KG1 (cell line): ENCODE results near the gene TNRC18.
"Not testable (repeated sequence)": the region's sequence is repeated elsewhere in the genome, so short reads cannot be mapped to it uniquely, and the experiment has no call there.

Source experiments
- DNase-seq: peaks from one replicate; lab custom pipeline; 2025; lab: John Stamatoyannopoulos, UW

TNRC18 gene

DNA sequence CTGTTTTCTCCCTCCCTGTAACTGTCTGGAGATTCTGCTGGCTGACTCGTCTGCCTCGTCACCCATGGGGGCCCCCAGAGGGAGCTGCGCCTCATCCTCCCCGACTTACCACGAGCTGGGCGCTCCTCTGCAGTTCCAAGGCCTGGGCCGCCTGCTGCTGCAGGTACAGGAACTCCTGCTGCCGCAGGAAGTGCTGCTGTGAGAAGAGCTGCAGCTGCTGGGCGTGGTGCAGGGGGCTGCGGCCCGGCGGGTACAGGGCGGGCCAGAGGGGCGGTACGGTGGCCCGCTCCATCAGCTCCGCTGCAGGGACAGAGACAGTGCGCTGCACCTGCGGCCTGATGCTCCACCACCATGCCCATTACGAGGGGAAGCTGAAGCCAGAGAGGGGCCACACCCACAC, 47.7 kb downstream of the TNRC18 start:
- DNase-seq, result no peak

DNA sequence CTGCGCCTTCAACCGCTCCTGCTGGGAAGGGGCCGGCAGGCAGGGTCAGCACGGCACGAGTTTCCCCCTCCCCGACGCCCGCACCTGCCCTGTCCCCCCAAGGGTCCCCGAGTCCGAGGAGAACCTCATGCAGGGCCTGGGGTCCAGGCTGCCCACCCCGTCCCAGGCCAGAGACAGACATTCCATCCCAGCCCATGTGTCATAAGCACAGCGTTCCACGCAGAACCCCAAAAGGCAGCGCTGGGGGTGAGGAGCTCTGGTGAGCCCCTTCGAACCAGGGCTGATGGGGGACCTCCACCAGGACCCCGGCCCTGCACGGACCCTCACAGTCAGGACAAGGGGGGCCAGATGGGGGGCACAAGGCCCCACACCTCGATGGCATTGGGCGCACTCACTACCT, 49.2 kb downstream of the TNRC18 start:
- DNase-seq, result no peak

DNA sequence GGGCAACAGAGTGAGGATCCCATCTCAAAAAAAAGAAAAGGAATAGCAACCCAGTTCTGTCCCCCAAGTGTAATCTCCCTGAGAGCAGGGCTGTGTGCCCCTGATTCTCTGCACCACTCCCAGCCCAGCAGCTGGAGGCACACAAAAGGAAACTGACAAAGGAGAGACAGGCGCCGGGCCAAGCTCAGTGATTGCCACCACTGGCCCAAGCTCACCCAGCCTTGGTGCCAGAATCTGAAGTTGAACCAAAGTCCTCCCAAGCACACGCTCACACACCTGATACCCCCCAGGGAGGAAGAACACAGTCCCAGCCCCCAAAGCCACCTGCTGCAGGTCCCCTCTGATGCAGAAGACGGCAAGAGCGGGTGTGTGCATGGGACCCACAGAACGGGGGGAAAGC, 50.3 kb downstream of the TNRC18 start:
- DNase-seq, result no peak

DNA sequence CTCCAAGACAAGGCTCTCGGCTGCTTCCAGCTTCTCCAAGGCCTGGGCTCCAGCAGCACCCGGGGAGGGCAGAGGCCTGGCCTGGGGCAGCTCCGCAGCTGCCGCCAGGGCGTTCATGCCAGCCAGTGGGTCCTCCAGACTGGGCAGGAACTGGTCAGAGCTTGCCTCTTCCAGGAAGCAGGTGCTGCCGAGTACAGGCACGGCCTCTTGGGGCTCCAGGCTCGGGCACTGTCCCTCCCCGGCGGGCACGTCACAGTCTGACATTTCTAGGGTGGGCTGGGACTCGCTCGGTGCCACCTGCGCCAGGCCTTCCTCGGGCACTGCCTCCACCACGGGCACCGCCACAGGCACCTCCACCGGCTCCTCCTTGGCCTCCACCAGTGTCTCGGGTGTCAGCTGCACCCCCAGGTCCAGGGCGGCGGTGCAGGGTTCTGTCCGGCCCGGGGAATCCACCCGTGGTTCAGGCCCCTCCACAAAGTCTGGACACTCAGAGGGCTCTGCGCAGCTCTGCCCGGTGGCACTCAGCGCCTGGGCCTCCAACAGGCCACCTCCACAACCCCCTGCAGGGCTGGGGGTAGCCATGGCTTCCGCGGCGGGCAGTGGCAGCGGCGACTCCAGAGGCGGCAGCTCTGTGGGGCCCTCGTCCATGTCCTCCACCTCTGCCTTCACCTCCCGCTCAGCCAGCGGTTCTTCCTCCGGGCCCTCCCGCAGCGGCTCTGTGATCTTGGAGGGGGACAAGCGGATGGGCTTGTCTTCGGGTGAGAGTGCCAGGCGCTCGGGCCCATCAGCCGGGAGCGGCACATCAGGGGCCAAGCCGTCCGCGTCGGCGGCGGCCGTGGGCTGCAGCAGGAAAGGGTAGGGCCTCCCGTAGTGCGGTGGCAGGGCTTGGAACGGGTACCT, 52.9 kb downstream of the TNRC18 start:
- no peak for DNase-seq

DNA sequence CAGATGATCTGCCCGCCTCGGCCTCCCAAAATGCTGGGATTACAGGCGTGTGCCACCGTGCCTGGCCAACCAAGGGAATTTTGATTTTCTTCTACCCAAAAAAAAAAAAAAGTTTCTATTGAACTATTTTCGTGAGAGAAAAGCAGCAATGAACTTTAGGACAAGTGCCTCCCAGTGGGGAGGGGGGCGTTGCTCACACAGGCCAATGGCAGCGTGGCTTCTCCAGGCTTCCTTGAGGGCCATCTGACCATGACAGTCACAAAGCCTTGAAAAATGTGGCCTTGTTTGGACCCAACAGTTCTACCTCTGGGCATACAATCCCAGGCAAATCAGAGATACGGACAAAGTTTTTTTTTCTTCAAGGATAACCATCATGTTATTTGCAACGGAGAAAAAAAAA, 56.0 kb downstream of the TNRC18 start:
- no peak for DNase-seq

DNA sequence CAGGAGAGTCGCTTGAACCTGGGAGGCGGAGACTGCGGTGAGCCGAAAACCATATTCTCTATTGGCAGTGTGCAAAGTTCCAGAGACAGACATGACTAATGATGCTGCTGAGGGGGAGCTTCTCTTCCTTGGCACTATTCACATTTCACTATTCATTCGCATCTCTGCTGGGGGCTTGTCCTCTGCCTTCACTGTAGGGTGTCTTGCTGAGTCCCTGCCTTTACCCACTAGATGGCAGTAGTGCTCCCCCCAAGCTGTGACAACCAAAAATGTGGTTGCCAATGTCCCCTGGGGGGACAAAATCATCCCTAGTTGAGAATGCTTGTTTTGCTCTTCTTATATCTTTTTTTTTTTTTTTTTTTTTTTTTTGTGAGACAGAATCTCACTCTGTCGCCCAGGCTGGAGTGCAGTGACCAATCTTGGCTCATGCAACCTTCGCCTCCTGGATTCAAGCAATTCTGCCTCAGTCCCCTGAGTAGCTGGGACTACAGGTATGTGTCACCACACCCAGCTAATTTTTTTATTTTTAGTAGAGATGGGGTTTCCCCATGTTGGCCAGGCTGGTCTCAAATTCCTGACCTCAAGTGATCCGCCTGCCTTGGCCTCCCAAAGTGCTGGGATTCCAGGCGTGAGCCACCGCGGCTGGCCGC, 57.5 kb downstream of the TNRC18 start:
- DNase-seq, result peak; percentile 14

DNA sequence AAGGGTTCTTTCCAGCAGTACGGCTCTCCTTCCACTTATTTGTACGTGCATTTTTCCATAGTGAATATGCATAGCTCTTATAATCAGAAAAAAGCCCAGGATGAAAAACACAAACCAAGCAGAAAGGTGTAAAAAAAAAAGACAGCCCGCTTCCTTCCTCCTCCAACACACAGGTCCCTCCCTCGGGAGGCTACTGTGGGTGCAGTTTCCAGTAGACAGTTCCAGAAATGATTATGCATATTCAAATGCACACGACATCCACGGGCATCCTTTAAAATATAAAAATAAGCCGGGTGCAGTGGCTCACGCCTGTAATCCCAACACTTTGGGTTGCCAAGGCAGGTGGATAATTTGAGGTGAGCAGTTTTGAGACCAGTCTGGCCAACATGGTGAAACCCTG, 59.9 kb downstream of the TNRC18 start:
- no peak for DNase-seq

DNA sequence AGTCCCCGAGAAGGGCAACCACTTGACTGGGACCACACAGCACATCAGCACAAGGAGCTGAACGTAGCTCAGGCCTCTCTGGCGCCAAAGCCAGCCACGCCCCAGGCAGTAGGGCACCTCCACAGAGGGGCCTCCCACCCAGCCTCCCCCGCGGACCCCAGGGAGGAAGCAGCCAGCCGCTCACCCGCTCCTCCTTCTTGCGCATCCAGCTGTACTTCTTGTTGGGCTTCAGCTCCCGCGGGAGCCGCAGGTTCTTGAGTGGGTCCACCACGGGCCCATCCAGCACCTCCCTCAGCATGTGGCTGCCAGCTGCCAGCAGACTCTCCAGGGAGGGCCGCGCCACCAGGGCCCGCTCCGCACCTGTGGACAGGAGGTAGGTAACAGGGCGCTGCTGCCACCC, 61.2 kb downstream of the TNRC18 start:
- no peak for DNase-seq

DNA sequence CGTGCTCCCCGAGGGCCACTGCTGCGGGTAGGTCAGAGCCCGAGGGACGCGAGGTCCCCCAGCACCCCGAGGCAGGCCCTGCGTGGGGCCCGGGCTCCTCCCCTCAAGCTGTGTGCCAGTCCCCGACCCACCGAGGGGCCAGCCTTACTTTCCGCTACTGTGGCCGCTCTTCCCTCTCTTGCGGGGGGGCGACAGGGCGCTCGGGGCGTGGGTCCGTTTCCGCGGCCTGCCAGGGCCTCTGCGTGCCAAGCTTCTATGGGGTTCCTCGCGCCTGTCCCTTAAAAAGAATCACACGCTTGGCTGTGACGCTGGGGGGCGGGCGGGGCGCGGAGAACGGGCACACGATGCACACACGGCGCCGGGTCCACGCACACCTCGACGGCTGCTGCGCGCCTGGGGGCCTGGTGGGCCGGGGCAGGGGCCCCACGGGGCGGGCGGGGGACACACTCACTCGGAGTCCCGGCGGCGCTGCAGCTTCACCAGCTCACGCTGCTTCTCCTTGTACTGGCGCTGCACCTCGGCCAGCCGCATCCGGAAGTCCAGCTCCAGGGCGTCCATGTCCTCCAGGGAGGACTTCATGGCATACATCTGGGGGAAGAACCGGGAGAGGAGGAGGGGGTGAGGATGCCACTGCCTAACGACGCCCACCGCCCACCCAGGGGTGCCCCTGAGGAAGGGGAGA, 62.0 kb downstream of the TNRC18 start:
- DNase-seq, result no peak

DNA sequence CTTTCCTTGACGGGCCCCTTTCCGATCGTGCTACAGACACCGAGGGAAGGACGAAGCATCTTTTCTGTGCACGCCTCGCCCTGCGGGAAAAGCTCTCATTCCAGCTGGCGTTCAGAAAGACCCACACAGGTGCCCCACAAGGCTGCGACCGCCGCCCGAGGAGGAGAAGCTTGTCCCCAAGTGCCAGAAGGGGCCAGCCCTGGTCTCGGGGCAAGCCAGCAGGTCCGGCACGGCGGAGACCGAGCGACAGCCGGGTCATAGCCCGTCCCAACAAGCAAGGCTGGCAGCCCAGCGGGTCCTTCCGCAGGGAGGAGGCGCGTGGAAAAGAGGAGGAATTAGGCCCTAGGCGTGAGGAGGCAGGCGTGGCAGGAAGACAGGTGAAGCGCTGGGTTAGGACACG, 62.7 kb downstream of the TNRC18 start:
- DNase-seq, result no peak

DNA sequence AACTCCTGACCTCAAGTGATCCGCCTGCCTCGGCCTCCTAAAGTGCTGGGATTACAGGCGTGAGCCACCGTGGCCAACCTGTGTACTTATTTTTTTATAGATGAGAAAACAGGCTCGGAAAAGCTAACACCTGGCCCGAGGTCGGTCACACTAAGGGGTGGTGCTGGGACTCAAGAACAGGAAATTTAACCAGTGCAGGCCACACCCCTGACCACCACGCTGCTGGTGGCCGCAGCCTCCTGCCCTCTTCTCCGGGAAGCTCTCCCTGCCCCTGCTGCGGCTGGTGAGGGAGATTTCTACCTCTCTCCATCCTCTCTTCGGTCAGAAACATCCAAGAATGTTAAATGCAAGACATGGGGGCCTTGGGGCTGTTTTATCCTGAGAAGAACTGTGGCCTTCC, 63.2 kb downstream of the TNRC18 start:
- DNase-seq, result no peak

DNA sequence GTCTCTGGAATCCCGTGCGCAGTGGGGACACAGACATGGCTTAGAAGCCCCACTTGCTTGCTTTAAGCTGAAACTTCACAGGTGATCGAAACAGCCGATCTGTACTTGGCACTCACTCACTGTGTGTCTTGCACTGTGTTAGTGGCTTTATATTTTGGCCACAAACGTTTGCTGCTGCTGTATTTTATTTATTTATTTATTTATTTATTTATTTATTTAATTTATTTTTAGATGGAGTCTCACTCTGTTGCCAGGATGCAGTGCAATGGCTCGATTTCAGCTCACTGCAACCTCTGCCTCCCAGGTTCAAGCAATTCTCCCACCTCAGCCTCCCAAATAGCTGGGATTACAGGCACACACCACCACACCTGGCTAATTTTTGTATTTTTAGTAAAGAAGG, 63.6 kb downstream of the TNRC18 start:
- DNase-seq, result not testable (repeated sequence)

DNA sequence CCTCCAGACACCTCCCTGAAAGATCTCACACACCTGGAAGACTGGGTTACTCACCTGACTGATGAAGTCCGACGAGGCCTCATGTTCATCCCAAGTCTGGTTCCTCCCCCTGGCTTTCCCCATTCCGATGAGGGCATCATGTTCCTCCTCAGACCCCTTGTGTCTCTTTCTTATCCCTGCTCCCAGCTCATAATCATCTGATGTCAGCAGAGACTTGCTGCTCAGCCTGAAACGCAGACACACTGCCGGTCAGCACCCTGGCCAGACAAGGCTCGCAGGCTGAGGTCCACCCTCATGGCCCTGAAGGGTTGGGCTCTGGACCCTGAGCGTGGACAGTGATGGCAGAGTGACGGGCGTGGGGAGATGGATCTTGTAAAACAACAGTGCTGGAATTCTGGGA, 64.3 kb downstream of the TNRC18 start:
- no peak for DNase-seq

DNA sequence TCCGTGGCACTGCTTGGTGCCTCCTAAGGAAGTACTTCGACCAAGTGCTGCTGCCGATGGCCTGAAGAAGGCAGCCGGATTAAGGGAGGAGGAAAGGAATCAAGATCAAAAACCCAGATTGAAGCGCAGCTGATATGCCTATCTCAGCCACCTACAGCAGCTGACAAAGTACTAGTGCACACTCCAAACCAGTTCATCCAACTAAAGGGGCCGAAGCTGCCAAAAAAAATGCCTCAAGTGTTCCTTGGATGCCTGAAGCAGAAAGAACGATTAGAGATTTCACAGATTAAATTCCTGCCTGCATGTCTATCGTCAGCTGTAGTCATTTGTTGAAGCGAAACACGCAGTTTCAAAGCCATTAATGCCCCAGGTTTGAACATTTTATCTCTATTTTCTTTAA, 65.7 kb downstream of the TNRC18 start:
- no peak for DNase-seq

DNA sequence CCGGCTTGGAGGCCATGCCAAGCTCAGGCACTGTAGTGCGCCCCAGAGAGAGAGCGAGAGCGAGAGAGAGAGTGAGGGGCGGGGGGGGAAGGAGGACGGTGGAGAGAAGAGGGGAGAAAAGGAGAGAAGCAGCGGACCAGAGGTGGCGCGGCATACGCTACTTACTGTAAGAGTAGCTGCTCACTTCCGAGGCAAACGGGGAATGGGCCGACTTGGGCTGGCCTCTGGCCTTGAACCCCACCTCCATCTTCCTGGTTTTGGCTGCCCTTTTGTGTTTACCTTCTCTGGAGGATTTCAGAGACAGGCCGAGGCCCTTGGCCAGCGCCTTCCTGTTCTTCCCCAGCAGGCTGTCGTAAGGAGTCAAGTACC, 66.9 kb downstream of the TNRC18 start:
- no peak for DNase-seq

DNA sequence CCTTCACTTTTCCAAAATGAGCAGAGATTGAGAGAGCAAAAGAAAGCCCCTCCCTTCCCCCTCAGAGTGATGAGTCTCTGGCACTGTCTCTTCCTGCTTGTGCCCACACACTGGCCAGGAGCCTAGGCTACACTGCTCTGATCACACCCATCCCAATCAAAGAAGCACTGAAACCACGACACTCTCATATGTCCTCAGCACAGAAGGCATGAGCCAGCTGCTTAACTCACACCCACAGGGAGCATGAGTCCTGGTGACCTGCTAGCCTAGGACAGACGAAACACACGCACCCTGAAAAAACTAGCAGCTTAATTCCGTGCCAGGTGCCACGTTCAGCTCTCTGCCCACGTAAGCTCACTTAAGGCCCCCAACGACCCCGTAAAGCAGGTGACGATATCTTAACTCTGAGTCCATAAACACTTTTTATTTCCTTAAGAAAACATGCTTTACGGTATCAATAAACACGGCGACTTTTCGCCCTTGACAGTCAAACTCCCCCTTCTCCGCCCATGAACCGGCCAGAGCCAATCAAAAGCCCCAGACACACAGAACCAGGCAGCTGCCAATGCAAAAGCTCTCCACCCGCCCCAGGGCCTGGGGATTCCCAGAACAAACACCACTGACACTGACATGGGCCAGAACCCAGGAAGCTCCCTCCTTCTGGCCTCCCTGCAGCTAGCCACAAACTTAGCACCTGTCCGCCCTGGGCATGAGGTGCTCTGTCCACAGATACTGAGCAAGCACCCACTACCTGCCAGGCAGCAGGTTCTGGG, 69.0 kb downstream of the TNRC18 start:
- no peak for DNase-seq

DNA sequence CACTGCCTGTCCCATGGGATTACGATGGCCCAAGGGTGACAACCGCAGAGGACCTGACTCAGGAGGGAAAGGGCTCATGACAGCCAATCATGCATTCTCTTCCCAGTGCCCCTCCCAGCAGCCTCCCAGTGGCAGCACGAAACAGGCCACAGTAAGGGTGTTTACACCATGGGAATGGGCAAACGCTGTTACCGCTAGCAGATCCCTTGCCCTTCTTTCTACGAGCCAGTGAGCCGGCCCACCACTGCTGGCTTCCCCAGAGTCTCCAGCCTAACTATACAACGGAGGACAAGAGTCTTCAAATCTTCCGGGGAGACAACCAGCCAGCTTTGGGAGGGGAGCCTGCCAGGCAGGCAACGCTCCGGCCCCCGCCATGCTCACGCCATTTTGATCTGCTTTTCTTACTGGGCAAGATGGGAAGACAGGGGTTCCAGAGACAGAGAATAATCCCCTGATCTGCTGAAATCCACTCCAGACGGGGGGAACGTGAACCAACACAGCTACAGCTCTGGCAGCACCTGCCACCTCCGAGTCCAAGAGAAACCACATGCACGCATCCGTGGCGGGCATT, 71.1 kb downstream of the TNRC18 start:
- DNase-seq, result no peak

DNA sequence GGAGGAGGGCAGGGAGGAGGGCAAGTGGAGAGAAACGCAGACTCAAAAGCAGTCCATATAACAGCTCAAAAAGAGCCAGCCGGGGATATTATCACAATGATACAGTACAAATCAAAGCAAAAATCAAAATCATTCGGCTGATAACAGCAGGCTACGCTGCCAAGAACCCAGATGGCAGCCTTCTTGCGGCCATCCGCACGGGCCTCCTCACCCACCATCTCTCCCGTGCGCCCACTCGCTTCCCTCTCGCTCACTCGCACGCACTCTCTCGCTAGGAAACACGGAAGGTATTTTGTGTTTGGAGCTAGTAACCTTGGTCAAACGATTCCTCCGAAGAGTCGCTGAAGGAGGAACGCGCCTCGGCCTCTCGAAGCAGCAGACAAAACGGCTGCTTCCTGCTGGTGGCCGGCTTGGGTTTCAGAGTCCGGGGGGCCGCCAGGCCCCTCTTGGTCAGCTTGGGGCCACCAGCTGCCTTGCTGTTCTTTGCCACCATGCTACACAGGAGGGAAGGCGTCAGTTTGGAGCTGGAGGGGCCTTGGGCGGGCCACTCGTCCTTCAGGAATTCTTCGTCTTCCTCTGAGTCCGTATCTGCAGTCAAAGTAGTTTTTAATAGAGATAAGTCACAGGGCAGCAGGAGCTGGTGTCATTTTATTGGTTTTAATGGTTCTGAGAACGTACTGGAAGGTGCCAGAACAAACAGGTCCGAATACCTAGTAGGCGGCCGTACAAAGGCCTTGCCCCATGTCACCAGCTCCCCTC, 71.9 kb downstream of the TNRC18 start:
- no peak for DNase-seq

DNA sequence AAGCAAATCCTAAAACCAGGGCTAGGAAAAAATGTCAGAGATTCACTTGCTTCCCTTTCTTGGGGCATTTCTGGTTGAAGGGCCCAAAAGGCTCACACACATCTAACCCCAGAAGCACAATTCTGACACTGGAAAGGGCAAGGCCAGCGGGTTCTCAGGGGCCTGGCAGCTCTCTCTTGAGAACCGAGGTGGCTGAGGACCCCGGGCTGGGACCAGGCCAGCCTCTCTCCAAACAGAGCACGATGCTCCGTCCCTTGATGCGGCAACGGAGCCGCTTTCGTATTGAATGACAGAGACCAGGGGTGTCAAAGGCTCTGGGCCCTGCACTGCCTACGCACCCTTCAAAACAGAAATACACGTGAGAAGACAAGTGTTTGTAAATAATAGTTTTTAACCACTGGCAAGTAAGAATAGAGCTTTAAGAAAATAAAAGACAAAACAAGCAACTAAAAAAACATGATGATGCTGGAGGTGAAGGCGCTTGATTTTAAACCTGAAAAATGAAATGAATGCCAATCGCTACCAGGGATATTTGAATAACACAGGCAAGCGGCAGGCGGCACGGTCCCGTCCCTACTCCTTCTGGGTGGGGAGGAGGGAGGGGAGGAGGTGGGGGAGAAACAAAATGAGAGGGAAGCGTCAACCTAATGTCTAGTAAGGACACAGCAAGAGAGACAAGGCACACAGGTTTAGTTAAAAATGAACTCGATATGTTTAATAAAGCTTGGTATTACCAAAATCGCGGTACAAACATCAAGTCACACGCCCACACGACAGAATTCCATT, 72.8 kb downstream of the TNRC18 start:
- no peak for DNase-seq

DNA sequence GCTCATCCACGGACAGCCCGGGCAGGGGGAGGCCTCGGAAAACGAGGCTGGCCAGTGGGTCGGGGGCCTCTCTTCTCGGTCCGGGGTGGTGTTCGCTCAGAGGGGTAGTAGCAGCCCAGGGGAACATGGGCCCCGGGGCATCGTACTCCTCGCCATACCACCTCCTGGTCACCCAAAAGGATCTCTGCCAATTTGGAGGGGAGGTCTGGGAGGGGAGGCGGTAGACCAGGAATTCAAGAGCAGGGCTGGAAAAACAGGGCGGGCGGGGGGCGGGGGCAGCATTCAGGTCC, 73.5 kb downstream of the TNRC18 start:
- no peak for DNase-seq
